Neutrophil (primary cell): ENCODE measurements around the gene ATP23.
A peak's percentile ranks its signal among the peaks of the same experiment; 100 is the strongest.

Experiments used
- H3K27ac ChIP-seq: fragments of 200-600 bp; sonication (generic); 2 replicates; pipeline ENCODE4 v1.5.1; 2016; ENCODE audit warnings: mild to moderate bottlenecking, moderate library complexity
- H3K27me3 ChIP-seq: fragments of 200-600 bp; sonication (generic); 2 replicates; pipeline ENCODE4 v1.6.0; 2016; ENCODE audit warnings: mild to moderate bottlenecking
- H3K36me3 ChIP-seq: fragments of 200-600 bp; sonication (generic); 2 replicates; pipeline ENCODE4 v1.5.1; 2017
- H3K4me1 ChIP-seq, 2 experiments: fragments of 200-600 bp in 1 of 2; sonication (generic) in 1 of 2; 1 replicate in 1 of 2; 2 replicates in 1 of 2; pipeline versions ENCODE4 v1.5.1 to v1.6.1; 2013 to 2016; ENCODE audit warnings: low read depth in 1 of 2, low read length in 1 of 2, mild to moderate bottlenecking in 1 of 2, moderate library complexity in 1 of 2; ENCODE audit not compliant: control insufficient read depth in 1 of 2, insufficient read depth in 1 of 2
- H3K4me3 ChIP-seq, 2 experiments: fragments of 200-600 bp in 1 of 2; sonication (generic) in 1 of 2; 1 replicate in 1 of 2; 2 replicates in 1 of 2; pipeline ENCODE4 v1.5.1; 2013 to 2016; ENCODE audit warnings: low read depth in 1 of 2, low read length in 1 of 2, mild to moderate bottlenecking in 1 of 2, moderate library complexity in 1 of 2
- H3K9me3 ChIP-seq: fragments of 200-600 bp; sonication (generic); 2 replicates; pipeline ENCODE4 v1.5.1; 2016
- TF ChIP-seq, protein P1 (sequence below): fragments of 200-600 bp; sonication (generic); IDR thresholded peaks from 2 replicates; pipeline ENCODE4 v1.5.1; 2016; ENCODE audit warnings: antibody characterized with exemption

The ATP23 gene, protein sequence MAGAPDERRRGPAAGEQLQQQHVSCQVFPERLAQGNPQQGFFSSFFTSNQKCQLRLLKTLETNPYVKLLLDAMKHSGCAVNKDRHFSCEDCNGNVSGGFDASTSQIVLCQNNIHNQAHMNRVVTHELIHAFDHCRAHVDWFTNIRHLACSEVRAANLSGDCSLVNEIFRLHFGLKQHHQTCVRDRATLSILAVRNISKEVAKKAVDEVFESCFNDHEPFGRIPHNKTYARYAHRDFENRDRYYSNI

DNA sequence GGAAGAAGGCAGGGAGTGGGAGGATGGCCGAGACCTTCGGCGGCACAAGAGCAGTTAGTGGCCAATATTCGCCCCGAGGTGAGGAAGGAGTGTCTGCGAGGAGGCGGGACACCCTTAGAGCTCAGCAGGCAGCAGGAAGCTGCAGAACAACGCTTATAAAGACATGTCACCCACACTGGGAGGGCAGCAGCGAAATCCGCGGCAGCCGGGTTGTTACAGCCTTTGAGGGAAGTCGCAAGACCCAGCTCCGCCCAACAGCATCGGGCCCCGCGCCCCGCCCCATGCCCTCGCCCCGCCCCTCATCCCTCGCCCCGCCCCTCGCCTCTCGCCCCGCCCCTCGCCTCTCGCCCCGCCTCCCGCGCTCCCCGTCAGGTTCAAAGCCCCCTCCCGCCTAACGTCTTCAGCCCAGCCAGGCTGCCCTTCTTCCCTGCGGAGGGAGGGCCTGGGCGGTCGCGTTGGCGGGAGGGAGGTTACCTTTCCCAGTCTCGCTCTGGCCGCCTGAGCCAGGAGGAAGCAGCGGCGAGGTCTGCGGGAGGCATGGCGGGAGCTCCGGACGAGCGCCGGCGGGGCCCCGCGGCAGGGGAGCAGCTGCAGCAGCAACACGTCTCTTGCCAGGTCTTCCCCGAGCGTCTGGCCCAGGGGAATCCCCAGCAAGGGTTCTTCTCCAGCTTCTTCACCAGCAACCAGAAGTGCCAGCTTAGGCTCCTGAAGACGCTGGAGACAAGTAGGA, at the start of gene ATP23:
ATP23 (plus strand) TSS at position 403 of the 730 bp plus-strand sequence; CDS start at position 538, 135 bp downstream.
- Histone ChIP-seq H3K27me3 (no peaks in the 10 kb centered on the region), H3K36me3 (no peaks in the 10 kb centered on the region), H3K9me3 (no peaks in the 10 kb centered on the region), H3K4me1 (peaks cover 66 to 73% of the 10 kb centered on the region in 2 experiments), H3K27ac (peak within 1 kb of the TSS; percentile 96), H3K4me3 (peak within 1 kb of the TSS; percentile 86 to 95)
- TF ChIP-seq, protein P1, sequence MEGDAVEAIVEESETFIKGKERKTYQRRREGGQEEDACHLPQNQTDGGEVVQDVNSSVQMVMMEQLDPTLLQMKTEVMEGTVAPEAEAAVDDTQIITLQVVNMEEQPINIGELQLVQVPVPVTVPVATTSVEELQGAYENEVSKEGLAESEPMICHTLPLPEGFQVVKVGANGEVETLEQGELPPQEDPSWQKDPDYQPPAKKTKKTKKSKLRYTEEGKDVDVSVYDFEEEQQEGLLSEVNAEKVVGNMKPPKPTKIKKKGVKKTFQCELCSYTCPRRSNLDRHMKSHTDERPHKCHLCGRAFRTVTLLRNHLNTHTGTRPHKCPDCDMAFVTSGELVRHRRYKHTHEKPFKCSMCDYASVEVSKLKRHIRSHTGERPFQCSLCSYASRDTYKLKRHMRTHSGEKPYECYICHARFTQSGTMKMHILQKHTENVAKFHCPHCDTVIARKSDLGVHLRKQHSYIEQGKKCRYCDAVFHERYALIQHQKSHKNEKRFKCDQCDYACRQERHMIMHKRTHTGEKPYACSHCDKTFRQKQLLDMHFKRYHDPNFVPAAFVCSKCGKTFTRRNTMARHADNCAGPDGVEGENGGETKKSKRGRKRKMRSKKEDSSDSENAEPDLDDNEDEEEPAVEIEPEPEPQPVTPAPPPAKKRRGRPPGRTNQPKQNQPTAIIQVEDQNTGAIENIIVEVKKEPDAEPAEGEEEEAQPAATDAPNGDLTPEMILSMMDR = no peak

DNA sequence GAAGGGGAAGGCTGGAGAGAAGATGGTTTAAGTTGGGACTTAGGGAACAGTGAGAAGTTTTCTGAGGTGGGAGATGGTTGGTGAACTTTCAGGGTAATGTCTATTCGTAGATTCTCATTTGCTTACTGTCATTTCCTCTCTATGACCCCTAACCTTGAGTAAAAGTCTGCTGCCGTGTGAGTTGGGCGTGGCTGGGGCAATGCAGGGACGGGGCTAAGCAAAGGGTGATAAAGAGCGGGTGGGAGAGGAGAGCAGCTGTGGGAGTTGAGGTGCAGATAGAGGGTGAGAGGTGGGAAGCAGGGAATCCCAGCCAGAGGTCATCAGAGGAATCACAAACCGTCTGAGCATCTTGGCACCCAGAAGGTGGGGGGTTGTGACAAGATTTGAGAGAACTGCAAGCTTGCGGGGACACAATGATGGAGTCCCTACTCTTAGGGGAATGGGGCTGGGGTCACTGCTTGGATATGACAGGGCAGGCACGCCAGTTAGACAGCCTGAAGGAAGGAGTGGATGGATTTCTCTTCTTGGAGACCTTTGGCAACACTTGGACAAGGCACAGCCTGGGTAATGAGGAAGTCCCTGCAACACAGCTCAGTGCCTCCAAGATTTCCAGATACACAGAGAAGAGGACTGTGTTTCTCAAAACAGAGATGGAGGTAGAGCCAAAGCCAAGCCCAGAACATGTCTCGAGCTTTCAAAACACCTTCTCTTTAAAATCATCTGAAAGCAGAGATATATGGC, 49.0 kb upstream of the ATP23 start:
- TF ChIP-seq, protein P1 = no peak
- Histone ChIP-seq H3K27me3 (peaks cover 36% of the 10 kb centered on the region), H3K27ac (no peak overlapping the region), H3K4me1 (peaks cover 21 to 23% of the 10 kb centered on the region in 2 experiments), H3K4me3 (no peak overlapping the region), H3K36me3 (no peaks in the 10 kb centered on the region), H3K9me3 (no peaks in the 10 kb centered on the region)

DNA sequence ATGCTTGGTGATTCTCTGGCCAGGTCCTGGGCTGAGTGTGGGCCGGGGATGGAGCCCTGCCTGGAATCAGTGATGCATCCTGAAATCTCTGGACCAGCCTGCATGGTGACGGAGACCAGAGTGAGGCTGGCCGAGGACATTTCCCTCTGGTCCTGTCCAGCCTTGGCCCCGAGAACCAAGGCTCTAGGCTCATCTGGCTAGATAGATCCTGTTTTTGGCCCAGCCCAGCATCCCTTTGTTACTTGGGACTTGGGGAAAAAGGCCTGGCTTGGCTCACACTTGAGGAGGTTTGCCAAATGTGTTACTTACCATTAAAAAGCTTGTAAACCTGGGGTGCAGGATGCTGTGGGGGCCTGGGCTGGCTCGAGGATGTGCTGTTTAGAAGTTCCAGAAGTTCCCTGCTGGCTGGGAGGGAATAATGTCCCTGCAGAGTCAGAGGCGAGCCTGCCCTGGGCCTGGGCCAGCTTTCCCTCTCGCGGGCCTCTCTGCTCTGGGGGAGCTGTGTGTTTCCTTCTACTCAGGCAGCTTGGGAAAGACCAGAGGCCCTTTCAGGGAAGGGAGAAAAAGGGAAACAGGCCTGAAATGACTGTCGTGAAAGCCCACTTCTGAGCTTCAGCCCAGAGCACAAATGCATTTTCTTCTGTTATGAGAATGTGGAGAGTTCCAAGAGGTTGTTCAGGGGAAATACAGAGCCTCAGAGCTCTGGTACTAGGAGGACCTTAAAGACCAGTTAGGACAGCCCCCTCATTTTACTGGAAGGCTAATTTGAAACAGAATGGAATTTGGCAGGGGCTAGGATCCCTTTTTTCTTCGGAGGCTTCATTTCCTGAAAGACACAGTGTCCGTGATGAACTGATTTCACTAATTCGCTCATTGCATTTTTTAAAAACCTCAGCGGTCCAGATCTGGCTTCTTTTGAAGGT, 47.7 kb upstream of the ATP23 start:
- H3K36me3 ChIP-seq = no peaks in the 10 kb centered on the region
- H3K27ac ChIP-seq = no peak overlapping the region
- TF ChIP-seq, protein P1 = no peak
- H3K4me3 ChIP-seq = no peak overlapping the region
- H3K27me3 ChIP-seq = peaks cover 34% of the 10 kb centered on the region
- peaks cover 28% of the 10 kb centered on the region in 2 experiments for H3K4me1 ChIP-seq
- H3K9me3 ChIP-seq = no peaks in the 10 kb centered on the region

DNA sequence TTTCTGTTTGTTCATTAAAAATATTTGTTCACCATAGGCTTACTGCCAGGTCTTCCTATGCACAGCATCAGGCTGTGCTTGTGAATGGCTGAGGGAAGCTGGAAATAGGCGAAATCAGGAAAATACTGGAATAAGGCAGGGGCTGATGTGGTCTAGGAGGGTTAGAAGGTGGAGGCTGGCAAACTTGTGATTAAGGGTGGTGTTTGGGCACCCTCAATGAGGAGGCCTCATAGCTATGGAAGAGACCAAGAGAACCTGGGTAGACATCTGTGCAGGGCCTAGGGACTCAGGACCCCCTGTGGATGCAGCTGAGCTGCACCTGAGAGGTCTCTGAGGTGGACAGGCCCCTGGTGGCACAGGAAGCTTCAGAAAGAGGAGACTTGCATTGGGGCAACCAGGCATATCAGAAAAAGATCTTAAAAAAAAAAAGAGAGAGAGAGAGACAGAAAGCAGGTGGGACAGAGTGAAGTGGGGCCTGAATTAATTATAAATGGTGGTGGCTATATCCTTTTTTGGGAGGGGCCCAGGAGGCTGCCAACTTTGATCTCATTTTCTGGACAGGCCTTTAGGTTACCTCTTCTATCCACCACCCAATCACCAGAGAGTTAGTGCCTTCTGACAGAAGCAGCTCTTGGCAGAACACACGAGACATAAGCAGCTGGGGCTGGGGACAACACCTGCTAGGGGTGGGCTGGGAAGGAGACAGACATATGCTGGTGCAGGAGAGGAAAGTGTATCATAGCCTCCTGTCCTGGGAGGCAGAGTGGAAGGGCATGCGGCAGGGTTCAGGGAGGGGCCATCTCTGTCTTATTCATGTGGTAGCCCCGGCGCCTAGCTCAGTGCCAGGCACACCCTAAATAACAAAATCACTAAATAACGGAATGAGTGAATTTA, 46.7 kb upstream of the ATP23 start:
- H3K4me1 ChIP-seq = peaks cover 28 to 30% of the 10 kb centered on the region in 2 experiments
- H3K36me3 ChIP-seq = no peaks in the 10 kb centered on the region
- peaks cover 38% of the 10 kb centered on the region for H3K27me3 ChIP-seq
- H3K27ac ChIP-seq = no peak overlapping the region
- no peak overlapping the region for H3K4me3 ChIP-seq
- H3K9me3 ChIP-seq = no peaks in the 10 kb centered on the region
- TF ChIP-seq, protein P1 = no peak
